WERI-Rb-1 (cell line): ENCODE results near the gene ABO.
A peak's percentile ranks its signal among the peaks of the same experiment; 100 is the strongest.
"Not testable (repeated sequence)": the region's sequence is repeated elsewhere in the genome, so short reads cannot be mapped to it uniquely, and the experiment has no call there.

ENCODE experiments used
- DNase-seq: peaks from one replicate; pipeline ENCODE4 v3.0.0-alpha.2; 2020
- H3K27ac ChIP-seq: fragments of 250-450 bp; sonication (Bioruptor Pico); 2 replicates; pipeline ENCODE4 v1.5.1; 2020; ENCODE audit warnings: mild to moderate bottlenecking, moderate library complexity
- H3K27me3 ChIP-seq: fragments of 250-450 bp; sonication (Bioruptor Pico); 2 replicates; pipeline ENCODE4 v1.5.1; 2021; ENCODE audit warnings: mild to moderate bottlenecking, low read depth, moderate library complexity; ENCODE audit not compliant: insufficient read depth, severe bottlenecking
- H3K36me3 ChIP-seq: fragments of 250-450 bp; sonication (Bioruptor Pico); 2 replicates; pipeline ENCODE4 v1.5.1; 2020; ENCODE audit warnings: mild to moderate bottlenecking, moderate library complexity
- H3K4me3 ChIP-seq: 2 replicates; pipeline ENCODE4 v1.5.1; 2011; ENCODE audit warnings: low read depth, mild to moderate bottlenecking, control low read depth, low read length
- H3K9me3 ChIP-seq: fragments of 250-450 bp; sonication (Bioruptor Pico); 2 replicates; pipeline ENCODE4 v1.5.1; 2021; ENCODE audit warnings: mild to moderate bottlenecking, moderate library complexity; ENCODE audit not compliant: severe bottlenecking
- TF ChIP-seq, protein P1 (sequence below): IDR thresholded peaks from 2 replicates; pipeline ENCODE4 v1.5.1; 2011; ENCODE audit warnings: low read depth, mild to moderate bottlenecking, control low read depth, inconsistent platforms, low read length

The ABO gene

GRCh38 chr9:133305731-133306130 lies 30.7 kb upstream of the ABO start:
- Histone ChIP-seq H3K36me3 (no peaks in the 10 kb centered on the region), H3K27ac (no peak overlapping the region), H3K9me3 (no peaks in the 10 kb centered on the region), H3K4me3 (no peak overlapping the region), H3K27me3 (no peaks in the 10 kb centered on the region)
- TF ChIP-seq, protein P1, sequence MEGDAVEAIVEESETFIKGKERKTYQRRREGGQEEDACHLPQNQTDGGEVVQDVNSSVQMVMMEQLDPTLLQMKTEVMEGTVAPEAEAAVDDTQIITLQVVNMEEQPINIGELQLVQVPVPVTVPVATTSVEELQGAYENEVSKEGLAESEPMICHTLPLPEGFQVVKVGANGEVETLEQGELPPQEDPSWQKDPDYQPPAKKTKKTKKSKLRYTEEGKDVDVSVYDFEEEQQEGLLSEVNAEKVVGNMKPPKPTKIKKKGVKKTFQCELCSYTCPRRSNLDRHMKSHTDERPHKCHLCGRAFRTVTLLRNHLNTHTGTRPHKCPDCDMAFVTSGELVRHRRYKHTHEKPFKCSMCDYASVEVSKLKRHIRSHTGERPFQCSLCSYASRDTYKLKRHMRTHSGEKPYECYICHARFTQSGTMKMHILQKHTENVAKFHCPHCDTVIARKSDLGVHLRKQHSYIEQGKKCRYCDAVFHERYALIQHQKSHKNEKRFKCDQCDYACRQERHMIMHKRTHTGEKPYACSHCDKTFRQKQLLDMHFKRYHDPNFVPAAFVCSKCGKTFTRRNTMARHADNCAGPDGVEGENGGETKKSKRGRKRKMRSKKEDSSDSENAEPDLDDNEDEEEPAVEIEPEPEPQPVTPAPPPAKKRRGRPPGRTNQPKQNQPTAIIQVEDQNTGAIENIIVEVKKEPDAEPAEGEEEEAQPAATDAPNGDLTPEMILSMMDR: no peak
- no peak for DNase-seq

GRCh38 chr9:133304477-133305377 lies 29.7 kb upstream of the ABO start:
- DNase-seq: no peak

GRCh38 chr9:133304158-133304470 lies 29.1 kb upstream of the ABO start:
- TF ChIP-seq, protein P1: no peak
- Histone ChIP-seq H3K27me3 (no peaks in the 10 kb centered on the region), H3K36me3 (no peaks in the 10 kb centered on the region), H3K27ac (no peak overlapping the region), H3K4me3 (no peak overlapping the region), H3K9me3 (no peaks in the 10 kb centered on the region)
- no peak for DNase-seq

More at GRCh38 chr9:133304477-133305377, 29.7 kb upstream of the ABO start:
- Histone ChIP-seq H3K9me3 (no peaks in the 10 kb centered on the region), H3K27ac (no peak overlapping the region), H3K36me3 (no peaks in the 10 kb centered on the region), H3K27me3 (no peaks in the 10 kb centered on the region), H3K4me3 (no peak overlapping the region)
- TF ChIP-seq, protein P1: no peak

- Histone ChIP-seq H3K27ac (no peak overlapping the region), H3K4me3 (no peak overlapping the region), H3K9me3 (no peaks in the 10 kb centered on the region), H3K36me3 (no peaks in the 10 kb centered on the region), H3K27me3 (no peaks in the 10 kb centered on the region)
- TF ChIP-seq, protein P1: peak; percentile 25; the same call in 1 of the 2 replicates
- DNase-seq: no peak
Observed at GRCh38 chr9:133303266-133304157, 28.5 kb upstream of the ABO start.

GRCh38 chr9:133301253-133302230 lies 26.5 kb upstream of the ABO start:
- TF ChIP-seq, protein P1: no peak
- DNase-seq: no peak
- H3K27ac ChIP-seq: no peak overlapping the region
- H3K9me3 ChIP-seq: no peaks in the 10 kb centered on the region
- no peaks in the 10 kb centered on the region for H3K27me3 ChIP-seq
- no peak overlapping the region for H3K4me3 ChIP-seq
- no peaks in the 10 kb centered on the region for H3K36me3 ChIP-seq

- DNase-seq, H3K36me3 ChIP-seq, H3K27ac ChIP-seq, H3K4me3 ChIP-seq, H3K9me3 ChIP-seq, H3K27me3 ChIP-seq: not testable (repeated sequence)
Observed at GRCh38 chr9:133299996-133300395, 25.0 kb upstream of the ABO start.
